Gastroesophageal sphincter (tissue), 4 donors: ENCODE data around the gene KLK14. TPM values are rescaled to one million over a fixed set of nuclear protein-coding genes. Genes with fewer than 3 reads are reported as not detected.

ENCODE experiments used
- ATAC-seq: fragments of 150-250 bp; one replicate; pipeline ENCODE4 v1.9.1; 2016; ENCODE audit warnings: mild to moderate bottlenecking, moderate library complexity
- H3K27ac ChIP-seq, 4 donors: fragments of 200-600 bp; sonication (generic) in 3 of 4; 1 replicate in 3 of 4; 2 replicates in 1 of 4; pipeline ENCODE4 v1.5.1; 2016 to 2019
- H3K27me3 ChIP-seq: fragments of 200-600 bp; sonication (generic); one replicate; pipeline ENCODE4 v1.5.1; 2019
- H3K36me3 ChIP-seq, 2 donors: fragments of 200-600 bp; sonication (generic); one replicate each; pipeline ENCODE4 v1.5.1; 2019; ENCODE audit warnings: control low read depth in 1 of 2
- H3K4me1 ChIP-seq, 3 donors: fragments of 200-600 bp; sonication (generic); 1 replicate in 2 of 3; 2 replicates in 1 of 3; pipeline ENCODE4 v1.5.1; 2016 to 2019; ENCODE audit warnings: control low read depth in 2 of 3
- H3K4me3 ChIP-seq, 2 donors: fragments of 200-600 bp; sonication (generic); one replicate each; pipeline ENCODE4 v1.5.1; 2019; ENCODE audit warnings: mild to moderate bottlenecking in 1 of 2, moderate library complexity in 1 of 2
- H3K9me3 ChIP-seq, 3 donors: fragments of 200-600 bp; sonication (generic); one replicate each; pipeline ENCODE4 v1.5.1; 2017 to 2019; ENCODE audit warnings: control low read depth in 2 of 3
- EP300 ChIP-seq: sonication (generic); formaldehyde crosslinking; IDR thresholded peaks from one replicate; pipeline ENCODE4 v1.6.1; 2017; ENCODE audit warnings: antibody characterized with exemption, mild to moderate bottlenecking
- POLR2A ChIP-seq, 2 donors: fragments of 450-650 bp; IDR thresholded peaks; one replicate each; pipeline ENCODE4 v1.6.1; 2017; ENCODE audit warnings: antibody characterized with exemption in 2 of 2, mild to moderate bottlenecking in 2 of 2, moderate library complexity in 1 of 2
- POLR2AphosphoS5 ChIP-seq: sonication (generic); formaldehyde crosslinking; IDR thresholded peaks from one replicate; pipeline ENCODE4 v1.6.1; 2017; ENCODE audit warnings: antibody characterized with exemption
- WGBS, 2 donors: methylation state at CpG; one replicate each; pipeline ENCODE4 v1.1.5; 2018; ENCODE audit warnings: low coverage in 1 of 2; 5-methylcytosine and 5-hydroxymethylcytosine counted together
- total RNA-seq, 4 donors: library from RNA; depleted of rRNA; stranded (reverse); fragments of >200 nt; gene quantifications; one replicate each; pipeline ENCODE4 v1.1.0, GENCODE V29; 2016
- TF ChIP-seq, protein P1 (sequence below), 4 experiments: fragments of 200-600 bp in 2 of 4; fragments of 450-650 bp in 2 of 4; sonication (generic) in 1 of 4; IDR thresholded peaks; one replicate each; pipeline ENCODE4 v1.5.1; 2017 to 2019; ENCODE audit warnings: antibody characterized with exemption in 4 of 4, mild to moderate bottlenecking in 2 of 4, moderate library complexity in 2 of 4

Gene KLK14
- total RNA-seq, 4 donors from 2014 or later: not detected

DNA sequence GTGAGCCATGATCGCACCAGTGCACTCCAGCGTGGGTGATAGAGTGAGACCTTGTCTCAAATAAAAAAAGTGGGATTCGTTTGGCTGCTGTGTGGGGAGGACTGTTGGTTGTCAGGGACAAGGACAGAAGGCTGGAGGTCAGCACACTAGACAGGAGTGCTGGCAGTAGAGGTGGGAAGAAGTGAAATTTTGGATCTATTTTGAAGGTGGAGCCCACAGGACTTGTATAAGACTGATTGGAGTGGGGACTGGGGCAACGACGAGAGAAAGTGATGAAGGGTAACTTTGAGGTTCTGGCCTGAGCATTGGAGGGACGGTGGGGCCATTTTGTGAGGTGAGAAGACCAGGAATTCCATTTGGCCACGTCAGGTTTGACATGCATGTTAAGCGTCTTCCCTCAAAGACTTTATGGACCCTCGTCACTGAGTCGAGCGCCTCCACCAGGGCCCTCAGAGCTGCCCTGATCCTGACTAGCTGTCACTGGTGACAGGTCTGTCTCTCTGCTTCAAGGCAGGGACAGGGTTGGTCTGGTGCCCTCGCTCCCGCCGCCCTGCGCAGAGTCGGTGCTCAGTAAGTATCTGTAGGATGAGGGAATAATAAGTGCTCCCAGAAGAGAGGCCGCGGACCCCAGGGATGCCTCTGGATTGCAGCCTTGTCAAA is 24.8 kb upstream of the KLK14 start:
- H3K36me3 ChIP-seq: peaks cover 0 to 33% of the 10 kb centered on the region in 2 donors
- 18 to 38% methylated on average over 2 to 18 of the region's 18 CpGs for WGBS, 2 donors
- H3K4me3 ChIP-seq: peak overlapping the region; percentile 72 to 74
- peaks cover 0 to 37% (median 10%) of the 10 kb centered on the region in 3 donors for H3K4me1 ChIP-seq
- no peak for TF ChIP-seq POLR2AphosphoS5
- no peak for TF ChIP-seq POLR2A (IDR thresholded peaks at IDR 0.05)
- TF ChIP-seq, protein P1, sequence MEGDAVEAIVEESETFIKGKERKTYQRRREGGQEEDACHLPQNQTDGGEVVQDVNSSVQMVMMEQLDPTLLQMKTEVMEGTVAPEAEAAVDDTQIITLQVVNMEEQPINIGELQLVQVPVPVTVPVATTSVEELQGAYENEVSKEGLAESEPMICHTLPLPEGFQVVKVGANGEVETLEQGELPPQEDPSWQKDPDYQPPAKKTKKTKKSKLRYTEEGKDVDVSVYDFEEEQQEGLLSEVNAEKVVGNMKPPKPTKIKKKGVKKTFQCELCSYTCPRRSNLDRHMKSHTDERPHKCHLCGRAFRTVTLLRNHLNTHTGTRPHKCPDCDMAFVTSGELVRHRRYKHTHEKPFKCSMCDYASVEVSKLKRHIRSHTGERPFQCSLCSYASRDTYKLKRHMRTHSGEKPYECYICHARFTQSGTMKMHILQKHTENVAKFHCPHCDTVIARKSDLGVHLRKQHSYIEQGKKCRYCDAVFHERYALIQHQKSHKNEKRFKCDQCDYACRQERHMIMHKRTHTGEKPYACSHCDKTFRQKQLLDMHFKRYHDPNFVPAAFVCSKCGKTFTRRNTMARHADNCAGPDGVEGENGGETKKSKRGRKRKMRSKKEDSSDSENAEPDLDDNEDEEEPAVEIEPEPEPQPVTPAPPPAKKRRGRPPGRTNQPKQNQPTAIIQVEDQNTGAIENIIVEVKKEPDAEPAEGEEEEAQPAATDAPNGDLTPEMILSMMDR (IDR thresholded peaks at IDR 0.05): no peak
- TF ChIP-seq EP300: no peak
- H3K27me3 ChIP-seq: no peaks in the 10 kb centered on the region
- no peak for ATAC-seq
- no peaks in the 10 kb centered on the region for H3K9me3 ChIP-seq
- peak overlapping the region in 3 of 4 donors; percentile 69 to 78 (median 73) for H3K27ac ChIP-seq

DNA sequence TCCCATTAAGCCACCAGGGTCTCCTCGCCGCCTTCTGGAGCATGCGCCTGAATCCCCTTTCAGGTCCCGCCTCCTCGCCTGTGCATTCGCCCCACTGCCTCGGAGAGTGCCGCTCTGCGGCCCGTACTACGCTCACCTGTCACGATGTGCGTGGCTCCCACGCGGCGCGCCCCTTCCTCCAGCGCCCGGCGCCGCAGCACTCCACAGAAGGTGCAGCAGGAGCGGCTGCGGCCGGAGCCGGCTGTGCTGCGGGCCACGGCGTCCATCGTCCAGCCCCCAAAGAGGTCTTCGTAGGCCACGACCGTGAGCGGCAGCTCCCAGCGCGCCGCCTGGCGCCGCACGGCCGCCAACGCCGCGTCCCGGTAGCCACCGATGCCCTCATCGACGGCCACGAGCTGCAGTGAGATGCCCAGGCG is 21.2 kb upstream of the KLK14 start:
- TF ChIP-seq EP300 (no peak), POLR2A (IDR thresholded peaks at IDR 0.05) (no peak), POLR2AphosphoS5 (no peak)
- TF ChIP-seq, protein P1 (IDR thresholded peaks at IDR 0.05): no peak
- Histone ChIP-seq H3K27me3 (no peaks in the 10 kb centered on the region), H3K36me3 (peaks cover 0 to 68% of the 10 kb centered on the region in 2 donors), H3K4me1 (peaks cover 0 to 39% (median 8%) of the 10 kb centered on the region in 3 donors), H3K9me3 (no peaks in the 10 kb centered on the region), H3K27ac (no peak overlapping the region), H3K4me3 (no peak overlapping the region)
- WGBS, 2 donors: 95% methylated on average over 4 of the region's 49 CpGs; no CpG with 5 or more reads in 1 of the 2 donors
- no peak for ATAC-seq

DNA sequence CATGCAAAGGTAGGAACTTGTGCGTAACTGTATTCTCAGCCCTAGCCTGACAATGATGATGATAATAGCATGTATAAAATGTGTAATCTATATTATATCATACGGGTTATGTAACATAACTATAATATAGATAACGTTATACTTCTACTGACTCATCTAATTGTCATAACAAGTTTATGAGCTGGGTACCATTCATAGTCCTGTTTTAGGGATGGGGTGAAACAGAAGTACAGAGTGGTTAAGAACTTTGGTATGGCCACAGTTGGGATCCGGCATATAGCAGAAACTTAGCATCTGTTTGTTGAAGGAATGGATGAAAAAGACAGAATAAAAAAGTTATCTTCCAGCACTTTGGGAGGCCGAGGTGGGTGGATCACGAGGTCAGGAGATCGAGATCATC is 20.3 kb upstream of the KLK14 start:
- Histone ChIP-seq H3K4me1 (peaks cover 0 to 43% (median 6%) of the 10 kb centered on the region in 3 donors), H3K27me3 (no peaks in the 10 kb centered on the region), H3K27ac (no peak overlapping the region), H3K4me3 (no peak overlapping the region), H3K36me3 (peaks cover 0 to 76% of the 10 kb centered on the region in 2 donors), H3K9me3 (no peaks in the 10 kb centered on the region)
- no peak for ATAC-seq
- no peak for TF ChIP-seq POLR2AphosphoS5
- no peak for TF ChIP-seq EP300
- TF ChIP-seq POLR2A (IDR thresholded peaks at IDR 0.05): no peak
- TF ChIP-seq, protein P1 (IDR thresholded peaks at IDR 0.05): no peak
- 77 to 88% methylated on average over 4 to 7 of the region's 7 CpGs for WGBS, 2 donors

DNA sequence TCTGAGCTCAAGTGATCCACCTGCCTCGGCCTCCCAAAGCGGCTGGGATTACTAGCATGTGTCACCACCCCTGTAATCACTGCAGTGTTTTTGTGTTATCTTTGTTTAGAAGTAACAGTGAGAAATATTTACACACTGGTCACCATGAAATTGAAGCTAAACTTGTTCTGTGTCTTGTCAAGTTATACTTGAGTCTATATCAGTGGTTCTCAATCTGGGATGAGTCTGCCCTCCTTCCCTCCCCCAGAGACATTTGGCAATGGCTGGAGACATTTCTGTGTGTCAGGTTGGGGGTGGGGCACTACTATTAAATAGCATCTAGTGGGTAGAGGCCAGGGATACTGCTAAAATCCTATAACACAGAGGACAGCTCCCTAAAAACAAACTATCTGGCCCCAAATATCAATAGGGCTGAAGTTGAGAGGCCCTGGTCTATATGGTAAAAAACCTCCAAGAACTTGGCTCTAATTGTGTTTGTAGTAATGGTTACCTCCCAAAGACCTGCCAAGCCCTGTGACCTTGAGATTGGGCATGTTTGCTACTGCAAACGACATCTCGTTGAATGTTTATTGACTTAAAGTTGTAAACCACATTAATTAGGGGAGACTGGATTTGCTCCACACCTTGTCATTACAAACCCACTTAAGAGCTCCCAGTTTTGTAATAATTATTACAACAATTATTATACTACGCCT is 18.6 kb upstream of the KLK14 start:
- TF ChIP-seq, protein P1 (IDR thresholded peaks at IDR 0.05): no peak
- TF ChIP-seq POLR2A (IDR thresholded peaks at IDR 0.05) (no peak), POLR2AphosphoS5 (no peak), EP300 (no peak)
- ATAC-seq: no peak
- H3K4me3 ChIP-seq: no peak overlapping the region
- 47 to 62% methylated on average over 5 of the region's 5 CpGs for WGBS, 2 donors
- no peaks in the 10 kb centered on the region for H3K9me3 ChIP-seq
- peaks cover 0 to 31% (median 0%) of the 10 kb centered on the region in 3 donors for H3K4me1 ChIP-seq
- H3K27me3 ChIP-seq: no peaks in the 10 kb centered on the region
- peaks cover 0 to 80% of the 10 kb centered on the region in 2 donors for H3K36me3 ChIP-seq
- H3K27ac ChIP-seq: no peak overlapping the region
